Stimulated activated CD4-positive, alpha-beta T cell treated with anti-CD3 and anti-CD28 coated beads, TNF-alpha, amount 100 ng/mL, for 4 hours (primary cell): Measurements from ENCODE around the gene RAD21L1.

Source experiments
- DNase-seq, 3 experiments: peaks; one replicate each; pipeline ENCODE4 v3.0.0-alpha.2; 2020; ENCODE audit warnings: low read depth in 3 of 3

RAD21L1 gene

DNA sequence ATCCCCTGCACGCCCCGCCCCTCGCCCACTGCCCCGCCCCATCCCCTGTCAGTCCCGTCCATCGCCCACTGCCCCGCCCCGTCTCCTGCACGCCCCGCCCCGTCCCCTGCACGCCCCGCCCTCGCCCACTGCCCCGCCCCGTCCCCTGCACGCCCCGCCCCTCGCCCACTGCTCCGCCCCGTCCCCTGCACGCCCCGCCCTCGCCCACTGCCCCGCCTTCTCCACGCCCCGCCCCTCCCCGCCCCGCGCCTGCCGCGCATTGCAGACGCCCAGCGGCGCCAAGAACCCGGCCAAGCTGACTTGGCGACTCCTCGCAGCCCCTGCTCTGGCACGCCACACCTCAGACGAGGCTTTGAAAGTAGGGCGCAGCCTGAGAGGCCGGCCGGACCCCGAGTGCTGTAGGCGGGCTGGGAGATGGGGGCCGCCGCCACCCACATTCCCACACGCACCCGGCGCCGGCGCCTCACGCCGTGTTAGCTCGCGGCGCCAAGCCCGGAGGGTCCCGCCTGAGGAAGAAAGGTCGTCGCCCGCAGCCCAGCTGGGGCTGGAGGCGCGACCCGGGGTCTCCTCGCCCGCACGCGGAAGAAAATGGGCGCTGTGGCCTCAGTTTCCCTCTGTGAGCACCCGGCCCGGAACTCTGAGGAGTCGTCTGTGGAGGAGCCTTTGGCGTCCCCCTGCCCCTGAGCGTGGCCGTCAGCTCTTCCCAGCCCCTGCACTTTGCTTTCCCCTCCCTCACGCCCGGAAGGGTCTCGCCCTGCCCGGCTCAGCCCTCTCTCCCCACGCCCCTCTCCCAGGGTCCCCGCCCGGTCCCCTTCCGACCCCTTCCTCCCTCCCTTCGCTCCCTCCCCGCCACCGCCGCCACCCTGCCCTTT is at the start of gene RAD21L1:
TSS of gene RAD21L1 (plus strand) at position 262 of the 872 bp plus-strand sequence. CDS start 2,410 bp downstream, outside the sequence.
- peak; percentile 72 to 86 (median 78) for DNase-seq

DNA sequence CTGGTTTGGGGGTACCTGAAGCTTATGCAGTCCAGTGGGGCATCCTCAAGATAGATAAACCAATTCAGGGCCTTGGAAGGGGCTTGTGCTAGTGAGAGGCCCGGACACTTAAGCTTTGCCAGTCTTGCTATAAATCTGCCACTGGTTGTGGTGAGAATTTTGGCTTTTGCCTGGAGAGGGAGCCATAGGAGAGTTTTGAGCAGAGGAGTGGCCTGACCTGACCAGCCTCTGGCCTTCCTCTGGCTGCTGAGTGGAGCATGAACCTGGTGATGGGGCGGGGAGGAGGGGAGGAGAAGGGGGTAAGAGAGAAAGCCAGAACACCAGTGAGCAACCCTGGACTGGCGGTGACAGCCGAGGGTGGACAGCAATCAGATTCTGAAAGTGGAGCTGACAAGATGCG is 48.2 kb upstream of the RAD21L1 start:
- DNase-seq, result no peak

DNA sequence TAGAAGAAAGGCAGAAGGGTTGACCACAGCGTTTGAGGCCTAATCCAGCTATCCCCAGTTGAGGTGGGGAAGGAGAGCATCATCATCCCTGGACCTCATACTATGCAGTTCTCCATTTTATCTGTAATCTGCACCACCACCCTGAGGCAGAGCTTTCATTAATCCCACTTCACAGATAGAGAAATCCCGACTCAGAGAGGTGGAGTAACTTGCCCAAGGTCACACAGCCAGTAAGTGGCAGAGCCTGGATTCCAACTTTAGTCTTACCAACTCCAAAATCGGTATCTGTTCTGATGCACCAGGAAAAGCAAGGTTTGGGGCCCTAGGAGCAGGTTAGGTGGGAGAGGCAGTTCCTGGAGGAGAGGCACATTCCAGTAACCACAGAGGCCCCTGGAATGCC is 47.7 kb upstream of the RAD21L1 start:
- DNase-seq, result no peak

DNA sequence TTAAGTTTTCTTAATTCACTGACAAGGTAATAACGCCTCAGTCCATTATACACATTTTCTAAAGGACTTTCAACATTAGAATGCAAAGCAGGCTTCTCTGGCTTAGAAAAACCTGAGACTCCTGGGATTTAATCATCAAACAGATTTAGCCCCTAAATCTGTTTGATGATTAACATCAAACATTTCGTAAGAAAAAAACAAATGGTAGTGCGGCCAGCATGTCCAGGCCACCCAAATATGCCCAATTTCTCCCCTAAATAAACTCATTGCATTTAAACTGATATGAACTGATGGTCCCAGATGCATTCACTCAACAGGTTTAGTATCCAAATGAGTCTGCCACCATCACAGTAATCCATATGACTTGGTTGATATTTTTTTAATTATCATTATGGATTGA is 47.2 kb upstream of the RAD21L1 start:
- DNase-seq, result no peak

DNA sequence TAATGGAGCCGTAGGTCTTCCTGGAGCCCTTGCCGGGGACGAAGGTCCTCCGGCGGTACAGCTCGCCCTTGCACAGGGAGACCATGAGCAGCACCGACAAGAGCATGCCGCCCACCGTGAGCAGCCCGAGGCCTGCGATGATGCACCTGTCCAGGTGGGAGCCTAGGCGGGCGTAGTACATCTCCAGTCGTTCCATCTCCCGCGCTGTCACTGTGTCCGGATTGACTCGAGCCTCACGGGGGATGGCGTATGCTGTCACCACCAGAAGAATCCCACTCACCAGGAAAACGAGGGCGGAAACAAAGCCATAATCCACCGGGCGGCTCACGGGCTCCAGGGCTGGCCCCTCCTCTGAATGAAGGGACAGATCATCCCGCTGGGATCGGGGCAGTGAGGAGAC is 44.9 kb upstream of the RAD21L1 start:
- no peak for DNase-seq

DNA sequence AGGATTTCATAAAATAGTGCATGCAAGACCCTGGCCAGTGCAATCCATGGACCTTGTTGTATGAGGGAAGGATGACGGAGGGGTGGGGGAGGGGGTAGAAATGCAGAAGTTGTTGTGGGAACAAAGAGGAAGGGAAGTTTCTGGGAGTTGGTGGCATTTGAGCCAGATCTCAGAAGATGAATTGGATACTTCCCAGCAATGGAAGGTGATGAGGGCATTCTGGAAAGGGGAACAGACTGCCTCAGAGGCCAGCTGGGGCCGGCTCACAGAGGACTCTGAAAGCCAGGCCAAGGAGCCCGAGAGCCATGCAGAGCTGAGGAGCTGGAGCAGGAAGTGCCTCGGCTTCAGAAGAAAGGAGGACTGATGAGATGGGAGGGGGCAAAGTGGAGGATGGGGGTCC is 43.7 kb upstream of the RAD21L1 start:
- DNase-seq, result no peak

DNA sequence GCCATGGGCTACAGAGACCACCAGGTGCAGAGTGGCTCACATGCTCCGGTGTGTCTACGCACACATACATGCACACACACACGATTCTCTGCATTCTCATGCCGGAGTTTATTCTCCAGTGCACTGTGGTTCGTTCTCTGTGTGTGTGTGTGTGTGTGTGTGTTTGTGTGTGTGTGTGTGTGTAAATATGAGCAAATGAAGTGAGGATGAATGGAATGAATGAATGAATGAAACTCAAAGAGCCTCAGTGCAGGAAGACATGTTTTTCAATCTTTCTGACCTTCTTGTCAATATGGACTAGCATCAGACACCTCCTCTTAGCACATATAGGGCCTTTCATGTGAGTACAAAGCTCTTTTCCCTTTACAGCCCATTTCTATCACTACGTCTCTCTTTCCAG is 42.7 kb upstream of the RAD21L1 start:
- no peak for DNase-seq

DNA sequence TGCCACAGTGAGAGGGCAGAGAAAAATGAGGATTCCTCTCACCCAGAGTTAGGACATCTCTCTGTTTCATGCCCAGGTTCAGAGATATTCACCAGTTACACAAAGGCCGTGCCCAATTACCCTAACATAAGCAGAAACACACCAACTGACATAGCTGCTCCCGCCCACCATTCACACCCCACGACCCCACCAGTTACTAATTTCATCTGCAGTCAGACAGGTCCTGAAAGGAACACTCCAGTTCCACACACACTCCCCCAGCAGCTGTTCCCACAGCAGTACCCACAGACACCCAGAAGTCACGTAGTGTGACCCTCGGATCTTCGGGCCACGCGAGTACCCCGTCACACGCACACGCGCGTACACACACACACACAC is 41.6 kb upstream of the RAD21L1 start:
- DNase-seq, result no peak

DNA sequence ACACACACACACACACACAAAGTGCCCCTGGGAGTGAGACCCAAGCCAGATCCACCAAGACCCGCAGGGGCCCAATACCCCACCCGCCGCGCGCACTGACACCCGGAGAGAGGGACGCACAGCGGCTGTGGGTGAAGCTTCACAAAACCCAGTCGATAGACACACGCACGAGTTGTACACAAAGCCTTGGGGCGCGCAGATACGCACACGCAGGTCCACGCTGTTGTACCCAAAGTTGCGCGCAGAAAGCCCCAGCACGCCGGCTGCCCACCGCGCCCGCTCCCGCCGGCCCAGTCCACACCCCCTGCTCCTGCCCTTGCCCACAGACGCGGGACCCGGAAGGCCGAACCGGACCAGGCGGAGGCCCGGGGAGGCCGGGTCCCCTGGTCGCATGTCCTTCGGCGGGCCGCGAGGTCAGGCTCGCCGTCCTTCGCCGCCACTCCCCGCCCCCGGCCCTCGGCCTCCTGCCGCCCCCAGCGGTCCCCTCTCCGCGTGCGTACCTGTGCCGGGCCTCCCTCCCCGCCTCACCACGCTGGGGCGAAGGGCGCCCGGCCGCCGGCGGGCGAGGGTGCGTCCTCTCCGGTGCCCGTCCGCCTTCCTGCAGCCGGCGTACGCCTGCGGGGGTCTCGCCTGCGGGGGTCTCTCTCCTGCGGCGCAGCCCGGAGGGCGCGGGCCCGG is 41.1 kb upstream of the RAD21L1 start, which contains the start of gene TMEM74B:
TSS of gene TMEM74B (minus strand) at position 344 of the 678 bp plus-strand sequence. CDS start 1,180 bp downstream, outside the sequence.
- DNase-seq, result no peak

DNA sequence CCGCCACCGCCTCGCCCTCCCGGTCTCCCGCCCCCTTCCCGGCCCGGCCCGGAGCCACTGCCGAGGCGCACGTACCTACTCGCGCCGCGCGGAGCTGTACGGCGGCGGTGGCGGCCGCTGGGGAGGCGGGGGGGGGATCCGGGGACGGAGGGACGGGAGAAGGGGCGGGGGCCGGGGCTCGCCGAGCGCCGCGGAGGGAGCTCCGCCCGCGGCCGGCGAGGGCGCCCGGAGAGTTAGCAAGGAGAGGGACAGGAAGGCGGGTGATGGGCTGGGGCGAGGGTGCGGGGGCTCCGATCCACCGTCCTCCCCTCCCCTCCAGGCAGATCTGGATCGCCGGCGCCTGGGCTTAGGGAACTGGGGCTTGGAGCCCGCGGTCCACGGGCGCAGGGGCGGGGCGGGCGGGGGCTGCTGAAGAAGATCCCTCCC is 40.5 kb upstream of the RAD21L1 start:
- DNase-seq, result no peak

DNA sequence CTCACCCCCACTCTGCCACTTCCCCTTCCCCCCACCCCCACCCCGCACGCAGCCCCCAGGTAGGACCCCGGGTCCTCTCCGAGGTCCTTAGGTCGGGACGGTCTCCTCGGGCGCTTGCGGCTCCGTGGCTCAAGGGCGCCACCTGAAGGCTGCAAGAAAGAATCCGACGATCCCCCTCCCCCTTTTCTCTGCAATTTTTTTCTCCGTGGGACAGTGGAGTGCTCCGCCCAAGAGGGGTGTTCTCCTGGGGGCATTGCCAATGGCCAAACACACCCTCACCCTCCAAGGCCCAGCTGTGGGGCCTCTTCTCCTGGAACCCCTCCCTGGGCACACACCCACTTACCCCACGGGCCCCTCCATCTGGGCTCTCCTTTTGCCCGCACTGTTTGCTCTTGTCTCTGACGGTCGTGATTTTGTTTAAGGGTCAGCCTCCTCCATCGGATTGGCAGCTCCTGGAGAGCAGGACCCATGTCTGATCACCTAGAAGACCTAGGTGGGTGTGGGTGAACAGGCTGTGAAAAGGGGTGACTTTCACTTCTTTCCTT is 40.0 kb upstream of the RAD21L1 start:
- DNase-seq, result peak in 2 of 3 experiments; percentile 9 to 21

DNA sequence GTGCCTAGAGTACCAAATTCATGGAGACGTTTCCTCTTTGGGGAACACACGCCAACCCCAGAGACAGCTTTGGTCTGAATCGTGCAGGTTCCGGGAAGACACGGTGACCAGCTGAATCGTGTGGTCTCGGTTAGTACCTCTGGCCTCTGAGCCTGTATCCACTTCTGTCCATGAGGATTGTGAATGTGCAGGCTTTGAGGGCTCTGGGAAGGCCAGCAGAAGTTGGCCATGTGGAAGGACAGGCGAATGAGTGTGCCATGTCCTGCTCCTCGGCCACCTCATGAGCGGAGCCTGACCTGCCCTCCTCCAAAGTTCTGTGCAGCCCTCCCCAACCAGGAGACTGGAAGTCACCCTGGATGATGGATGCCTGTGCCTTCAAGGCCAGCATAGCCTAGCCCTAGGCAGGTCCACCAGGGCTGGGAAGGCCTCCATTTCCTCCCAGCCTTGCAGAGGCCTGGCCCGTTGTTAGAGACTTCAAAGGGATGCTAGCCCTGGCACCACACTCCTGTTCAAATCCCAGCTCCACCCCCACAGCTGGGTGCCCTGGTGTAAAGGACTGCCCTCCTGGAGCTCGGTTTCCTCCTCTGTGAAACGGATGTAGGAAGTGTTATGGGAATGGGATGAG is 39.4 kb upstream of the RAD21L1 start:
- no peak for DNase-seq

DNA sequence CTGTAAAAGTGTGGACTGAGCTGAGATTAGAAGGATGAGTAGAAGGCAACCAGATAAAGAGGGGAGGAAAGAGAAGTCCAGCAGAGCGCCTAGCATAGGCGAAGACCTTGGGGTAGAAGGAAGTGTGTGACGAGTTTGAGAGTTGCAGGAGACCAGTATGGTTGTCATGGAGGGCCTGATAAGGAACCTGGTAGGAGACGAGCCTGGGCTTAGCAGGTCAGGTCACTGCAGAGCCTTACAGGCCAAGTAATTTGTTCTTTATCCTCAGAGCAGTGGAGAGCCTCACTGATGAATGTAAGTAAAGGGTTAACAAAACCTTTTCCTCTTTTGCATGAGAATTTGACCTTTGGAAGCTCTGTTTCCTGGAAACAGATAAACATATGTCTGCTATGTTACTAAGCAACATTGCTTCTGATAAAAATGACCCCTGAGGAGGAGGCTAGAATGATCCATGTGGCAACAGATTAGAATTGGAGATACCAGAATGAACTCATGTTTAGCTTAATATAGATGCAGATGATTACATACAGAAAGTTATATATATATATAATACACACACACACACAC is 38.2 kb upstream of the RAD21L1 start:
- DNase-seq, result no peak

DNA sequence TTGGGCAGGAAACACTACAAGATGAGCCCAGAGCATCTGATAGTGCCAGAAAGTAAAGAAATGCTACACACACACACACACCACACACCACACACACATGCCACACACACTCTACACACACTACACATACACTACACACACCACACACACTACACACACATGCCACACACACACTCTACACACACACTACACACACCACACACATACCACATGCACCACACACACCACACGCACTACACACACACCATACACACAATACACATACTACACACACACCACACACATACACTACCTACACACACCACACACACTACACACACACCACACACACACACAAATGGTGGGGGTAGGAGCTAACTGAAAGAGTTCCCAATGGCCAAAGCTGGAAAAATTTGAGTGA is 37.5 kb upstream of the RAD21L1 start:
- no peak for DNase-seq

DNA sequence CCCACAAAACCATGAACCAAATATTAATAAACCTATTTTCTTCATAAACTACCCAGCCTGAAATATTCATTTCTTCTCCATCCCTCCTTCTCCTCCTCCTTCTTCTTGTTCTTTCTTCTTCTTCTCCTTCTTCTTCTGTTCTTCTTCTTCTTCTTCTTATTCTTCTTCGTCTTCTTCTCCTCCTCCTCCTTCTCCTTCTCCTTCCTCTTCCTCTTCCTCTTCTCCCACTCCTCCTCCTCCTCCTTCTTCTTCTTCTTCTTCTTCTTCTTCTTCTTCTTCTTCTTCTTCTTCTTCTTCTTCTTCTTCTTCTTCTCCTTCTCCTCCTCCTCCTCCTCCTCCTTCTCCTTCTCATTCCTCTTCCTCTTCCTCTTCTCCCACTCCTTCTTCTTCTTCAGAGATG is 36.0 kb upstream of the RAD21L1 start:
- no peak for DNase-seq

DNA sequence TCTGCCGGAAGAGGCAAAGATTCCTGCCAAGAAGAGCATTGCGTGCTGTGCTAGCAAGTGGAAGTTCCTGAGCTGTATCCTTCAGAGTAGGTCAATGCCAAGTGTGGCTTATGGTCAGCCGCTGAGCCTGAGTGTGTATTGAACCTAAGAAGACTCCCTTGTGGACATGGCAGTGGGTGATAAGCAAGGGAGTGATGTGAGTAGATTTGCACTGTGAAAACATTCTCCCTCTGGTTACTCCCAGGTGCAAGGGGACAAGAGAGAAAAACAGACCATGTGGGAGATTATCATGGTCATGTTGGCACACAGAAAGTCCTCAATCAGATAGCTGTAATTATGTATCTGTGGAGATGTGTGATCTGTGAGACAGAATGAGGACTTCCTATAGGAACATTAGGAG is 35.0 kb upstream of the RAD21L1 start:
- no peak for DNase-seq

DNA sequence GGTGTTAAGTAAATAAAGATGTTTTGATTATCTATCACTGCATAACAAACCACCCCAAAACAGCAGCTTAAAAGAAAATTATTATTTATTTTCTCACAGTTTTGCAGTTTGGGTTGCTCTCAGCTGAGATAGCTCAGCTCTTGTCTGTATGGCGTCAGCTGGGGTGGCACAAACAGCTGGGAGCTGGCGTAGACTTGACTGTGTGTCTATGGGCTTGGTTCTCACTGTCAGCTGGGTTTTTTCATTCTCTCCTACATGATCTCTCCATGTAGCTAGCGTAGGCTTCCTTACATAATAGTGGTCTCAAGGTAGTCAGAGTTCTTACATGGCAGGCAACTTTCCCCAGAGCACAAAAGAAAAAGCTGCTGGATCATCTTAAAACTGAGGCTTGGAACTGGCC is 34.5 kb upstream of the RAD21L1 start:
- DNase-seq, result no peak

DNA sequence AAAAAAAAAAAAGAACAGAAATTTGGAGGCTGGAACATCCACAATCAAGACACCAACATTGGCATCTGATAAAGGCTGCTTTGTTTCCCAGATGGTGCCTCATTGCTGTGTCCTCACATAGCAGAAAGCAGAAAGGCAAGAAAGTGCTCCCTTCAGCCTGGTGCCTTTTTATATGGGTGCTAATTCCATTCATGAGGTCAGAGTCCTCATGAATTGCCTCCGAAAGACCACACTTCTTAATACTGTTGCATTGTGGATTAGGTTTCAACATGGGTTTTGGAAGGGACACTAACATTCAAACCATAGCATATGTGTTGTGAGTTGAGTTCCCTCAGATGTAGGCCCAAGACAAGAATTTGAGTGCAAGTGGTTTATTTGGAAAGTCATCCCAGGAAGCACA is 30.6 kb upstream of the RAD21L1 start:
- DNase-seq, result no peak

DNA sequence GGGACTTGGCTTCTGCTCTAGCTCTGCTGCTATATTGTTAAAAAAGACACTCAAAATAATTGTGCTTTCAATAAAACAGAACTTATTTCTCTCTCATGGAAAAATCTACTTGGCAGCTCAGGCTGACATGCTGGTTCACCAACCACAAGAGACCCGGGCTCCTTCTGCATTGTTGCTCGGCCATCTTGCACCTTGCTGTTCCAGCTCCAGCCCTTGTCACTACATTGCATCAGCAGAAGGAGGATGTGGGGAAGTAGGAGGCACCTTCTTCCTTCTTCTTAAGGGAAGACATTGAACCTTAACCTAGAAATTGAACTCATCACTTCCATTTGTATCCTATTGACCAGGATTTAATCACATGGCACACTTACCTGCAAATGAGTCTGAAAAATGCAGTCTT is 29.2 kb upstream of the RAD21L1 start:
- DNase-seq, result no peak

DNA sequence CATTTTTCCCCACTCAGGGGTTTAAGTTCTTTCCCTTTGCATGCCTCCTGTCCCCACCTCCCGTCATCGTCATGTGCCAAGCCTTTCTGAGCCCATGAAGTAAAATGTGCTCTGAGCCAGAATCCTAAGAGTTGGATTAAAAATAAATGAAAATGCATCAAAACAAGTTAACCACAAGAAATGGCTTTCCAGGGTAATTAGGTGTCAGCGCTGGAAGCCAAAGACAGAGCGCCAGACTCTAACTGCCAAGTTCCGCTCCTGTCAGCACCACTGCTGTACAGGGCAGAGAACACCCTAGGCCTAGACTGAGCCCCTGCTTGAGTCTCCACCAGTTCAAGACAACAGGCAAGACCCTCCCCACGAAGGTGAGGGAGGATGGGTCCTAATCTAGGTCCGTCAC is 28.0 kb upstream of the RAD21L1 start:
- DNase-seq, result no peak

DNA sequence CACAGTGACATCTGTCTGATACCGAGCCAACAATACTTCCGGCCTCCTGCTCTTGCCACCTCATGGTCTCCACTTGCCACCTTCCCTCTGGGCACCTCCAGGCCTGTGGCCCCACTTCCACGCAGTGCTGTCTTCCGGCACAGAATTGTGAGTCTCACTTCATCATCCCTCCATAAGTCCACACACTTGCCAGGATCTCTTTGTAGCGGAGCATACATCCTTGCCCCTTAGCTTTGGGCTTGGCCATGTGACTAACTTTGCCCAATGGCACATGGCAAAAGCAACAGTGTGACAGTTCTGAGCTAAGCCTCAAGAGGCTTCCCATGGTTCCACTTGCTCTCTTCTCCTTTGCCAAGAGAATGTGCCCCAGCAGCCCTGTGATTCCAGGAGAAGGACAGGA is 27.1 kb upstream of the RAD21L1 start:
- no peak for DNase-seq
